Epithelial cell of esophagus (primary cell): Measurements from ENCODE around the gene CCDC159.
"Not testable (repeated sequence)": the region's sequence is repeated elsewhere in the genome, so short reads cannot be mapped to it uniquely, and the experiment has no call there.

Experiments used
- DNase-seq: peaks from one replicate; pipeline ENCODE4 v3.0.0; 2010; ENCODE audit warnings: low read depth
- H3K4me3 ChIP-seq: 2 replicates; pipeline ENCODE4 v1.5.1; 2011; ENCODE audit warnings: mild to moderate bottlenecking, low read length, control low read depth
- CTCF ChIP-seq: IDR thresholded peaks from 2 replicates; pipeline ENCODE4 v1.5.1; 2011; ENCODE audit warnings: low read depth, mild to moderate bottlenecking, low read length, control low read depth, inconsistent platforms; ENCODE audit not compliant: insufficient read depth; ENCODE audit errors: missing control alignments

Gene CCDC159

GRCh38 chr19:11330127-11330526 is 16.2 kb upstream of the CCDC159 start:
- TF ChIP-seq CTCF = no peak
- no peak overlapping the region for H3K4me3 ChIP-seq
- no peak for DNase-seq

GRCh38 chr19:11331502-11331901 is 14.8 kb upstream of the CCDC159 start:
- no peak for TF ChIP-seq CTCF
- H3K4me3 ChIP-seq = no peak overlapping the region
- DNase-seq = no peak

GRCh38 chr19:11332822-11333221 is 13.5 kb upstream of the CCDC159 start:
- no peak for TF ChIP-seq CTCF
- no peak for DNase-seq
- H3K4me3 ChIP-seq = no peak overlapping the region

- DNase-seq, H3K4me3 ChIP-seq: not testable (repeated sequence)
Observed at GRCh38 chr19:11333838-11334237, 12.5 kb upstream of the CCDC159 start.

GRCh38 chr19:11335449-11336146 is 10.7 kb upstream of the CCDC159 start:
- TF ChIP-seq CTCF = no peak
- DNase-seq = no peak
- H3K4me3 ChIP-seq = no peak overlapping the region

- no peak for DNase-seq
- no peak for TF ChIP-seq CTCF
- no peak overlapping the region for H3K4me3 ChIP-seq
Observed at GRCh38 chr19:11337080-11337479, 9.2 kb upstream of the CCDC159 start.

- no peak for TF ChIP-seq CTCF
- no peak for DNase-seq
- peak overlapping the region; percentile 67 for H3K4me3 ChIP-seq
Observed at GRCh38 chr19:11338121-11338520, 8.2 kb upstream of the CCDC159 start.
